ENCODE results near the gene MFN2. TPM values are rescaled to one million over a fixed set of nuclear protein-coding genes. Genes with fewer than 3 reads are reported as not detected.

The MFN2 gene
- total and polyA plus RNA-seq, 9 of the 15 experiments (the other 6 are each of a cell fraction or from before 2014, with no cell fraction given): 10.5 to 158 (median 87.1) TPM

DNA sequence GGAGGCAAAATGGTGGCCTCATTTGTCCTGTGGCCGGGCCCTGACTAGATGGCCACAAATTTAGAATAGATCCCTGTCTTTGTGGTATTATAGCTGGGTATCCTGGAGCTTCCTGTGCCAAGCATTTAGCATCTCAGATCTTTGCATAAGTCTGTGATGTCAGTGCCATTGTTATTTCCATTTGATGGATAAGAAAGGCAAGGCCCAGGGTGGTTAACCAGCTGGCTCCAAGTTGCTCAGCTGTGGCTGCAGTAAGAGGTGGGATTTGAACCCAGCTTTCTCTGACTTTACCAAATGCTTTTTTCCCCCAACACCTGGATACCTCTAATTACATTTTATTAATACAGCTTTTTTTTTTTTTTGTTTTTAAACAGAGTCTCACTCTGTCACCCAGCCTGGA is 71.1 kb downstream of the MFN2 start (continued):
- no peak for TF ChIP-seq NR2C2 (CRISPR knock-in tag; IDR thresholded peaks at IDR 0.05)
- TF ChIP-seq NR2C2 (tag; IDR thresholded peaks at IDR 0.05): no peak
- TF ChIP-seq RFX7 (CRISPR knock-in tag; IDR thresholded peaks at IDR 0.05): no peak
- TF ChIP-seq IFI16 (CRISPR knock-in tag; IDR thresholded peaks at IDR 0.05): no peak
- TF ChIP-seq HDAC2 (IDR thresholded peaks at IDR 0.05): no peak
- no peak for TF ChIP-seq ARID3A (IDR thresholded peaks at IDR 0.05; ENCODE audit: borderline replicate concordance, low read depth, low read length)
- 0 out of 3 replicates have a peak, but pooled peaks of 1 of the 2 experiments have one; percentile 7 for TF ChIP-seq CBX3 (IDR thresholded peaks at IDR 0.05; ENCODE audit: borderline replicate concordance in 1 of 2, low read length in 2 of 2)
- TF ChIP-seq ZBTB7A (IDR thresholded peaks at IDR 0.05; ENCODE audit: borderline replicate concordance, control insufficient read depth, low read depth, low read length): no peak
- 0 out of 2 replicates have a peak, but pooled peaks have one; percentile 44 for TF ChIP-seq BCOR (IDR thresholded peaks at IDR 0.05)
- TF ChIP-seq NCOA1 (IDR thresholded peaks at IDR 0.05; ENCODE audit: low read depth): no peak
